HepG2 (cell line): ENCODE data around the gene STK39. TPM values are rescaled to one million over a fixed set of nuclear protein-coding genes. Genes with fewer than 3 reads are reported as not detected.

Source experiments
- GFI1 ChIP-seq: sonication (generic); formaldehyde crosslinking; IDR thresholded peaks from 2 replicates; pipeline ENCODE4 v1.5.0; 2020; ENCODE audit warnings: missing genetic modification reagents, mild to moderate bottlenecking, borderline replicate concordance
- HNRNPL ChIP-seq: fragments of 200-400 bp; formaldehyde crosslinking; IDR thresholded peaks from 2 replicates; pipeline ENCODE4 v1.6.1; 2017; ENCODE audit warnings: mild to moderate bottlenecking, low read depth, low read length
- PHF8 ChIP-seq: sonication (generic); formaldehyde crosslinking; IDR thresholded peaks from 2 replicates; pipeline ENCODE4 v1.5.0; 2020; ENCODE audit warnings: missing genetic modification reagents
- POLR2AphosphoS5 ChIP-seq: IDR thresholded peaks from 2 replicates; pipeline ENCODE4 v1.6.1; 2012; ENCODE audit warnings: low read depth, low read length
- SMYD3 ChIP-seq: sonication (generic); formaldehyde crosslinking; IDR thresholded peaks from 2 replicates; pipeline ENCODE4 v1.8.1; 2023; ENCODE audit warnings: mild to moderate bottlenecking, missing genetic modification reagents
- TEAD2 ChIP-seq: sonication (generic); formaldehyde crosslinking; IDR thresholded peaks from 2 replicates; pipeline ENCODE4 v1.9.0; 2021; ENCODE audit warnings: missing genetic modification reagents
- TRIM22 ChIP-seq: fragments of 450-650 bp; IDR thresholded peaks from 2 replicates; pipeline ENCODE4 v1.6.1; 2017
- ZBTB10 ChIP-seq: sonication (generic); formaldehyde crosslinking; IDR thresholded peaks from 2 replicates; pipeline ENCODE4 v1.4.0; 2020; ENCODE audit warnings: missing genetic modification reagents, borderline replicate concordance
- ZHX1 ChIP-seq: sonication (generic); formaldehyde crosslinking; IDR thresholded peaks from 2 replicates; pipeline ENCODE4 v1.8.1; 2022; ENCODE audit warnings: low read depth, mild to moderate bottlenecking, missing genetic modification reagents
- ZNF441 ChIP-seq: sonication (generic); formaldehyde crosslinking; IDR thresholded peaks from 2 replicates; pipeline ENCODE4 v1.7.0; 2021; ENCODE audit warnings: missing genetic modification reagents, borderline replicate concordance
- ZNF556 ChIP-seq: sonication (generic); formaldehyde crosslinking; IDR thresholded peaks from 2 replicates; pipeline ENCODE4 v1.4.0; 2020; ENCODE audit warnings: mild to moderate bottlenecking, missing genetic modification reagents, borderline replicate concordance
- ZNF574 ChIP-seq: sonication (generic); formaldehyde crosslinking; IDR thresholded peaks from 2 replicates; pipeline ENCODE4 v1.4.0; 2020; ENCODE audit warnings: missing genetic modification reagents
- ZNF580 ChIP-seq: IDR thresholded peaks from 2 replicates; pipeline ENCODE4 v1.6.1; 2016; ENCODE audit warnings: low read depth, borderline replicate concordance
- ZNF792 ChIP-seq: IDR thresholded peaks from 2 replicates; pipeline ENCODE4 v1.6.1; 2016
- polyA plus RNA-seq, 8 experiments: library from polyadenylated mRNA; depleted of rRNA in 3 of 8; stranded (reverse) in 7 of 8; unstranded in 1 of 8; fragments of >200 nt; fragmentation: Illumina TruSeq in 4 of 8; extraction: Trizol in 4 of 8; gene quantifications; 2 replicates each; pipeline versions ENCODE4 v1.2.1 to v1.2.3, GENCODE V29; 2011 to 2016; ENCODE audit warnings: low read depth in 4 of 8, missing spikeins in 1 of 8, mixed read lengths in 1 of 8; ENCODE audit not compliant: insufficient read depth in 1 of 8
- total RNA-seq, 5 experiments: library from RNA; depleted of rRNA; stranded (reverse); fragments of >200 nt; fragmentation: Illumina TruSeq; extraction: Trizol; gene quantifications; 2 replicates each; pipeline ENCODE4 v1.2.3, GENCODE V29; 2016; ENCODE audit warnings: low read depth in 1 of 5

STK39 gene
- total and polyA plus RNA-seq, 2 of the 13 experiments (the other 11 are each of a cell fraction or from before 2014, with no cell fraction given): 27.3 to 38.4 TPM

GRCh38 chr2:168246483-168247340 lies 683 bp downstream of the STK39 start (continued):
- TF ChIP-seq ZNF574 (peak; percentile 65), ZBTB10 (CRISPR knock-in tag) (peak; percentile 59; the same call in 1 of the 2 replicates), TEAD2 (CRISPR knock-in tag) (no peak), ZHX1 (no peak; the same call in 1 of the 2 replicates), SMYD3 (no peak), POLR2AphosphoS5 (no peak), GFI1 (CRISPR knock-in tag) (peak; percentile 67; the same call in 1 of the 2 replicates), ZNF556 (peak; percentile 76), PHF8 (CRISPR knock-in tag) (peak; percentile 68), HNRNPL (peak; percentile 97), ZNF792 (CRISPR knock-in tag) (peak; percentile 48; the same call in 1 of the 2 replicates), TRIM22 (no peak), ZNF441 (CRISPR knock-in tag) (no peak), ZNF580 (CRISPR knock-in tag) (no peak)
